Measurements from ENCODE around the gene PROZ. TPM values are rescaled to one million over a fixed set of nuclear protein-coding genes. Genes with fewer than 3 reads are reported as not detected.
A peak's percentile ranks its signal among the peaks of the same experiment; 100 is the strongest.

The PROZ gene
- total RNA-seq, 1 donor = not detected

GRCh38 chr13:113216254-113217048 lies 58.0 kb downstream of the PROZ start:
- no peak for TF ChIP-seq CTCF (IDR thresholded peaks at IDR 0.05; ENCODE audit: insufficient read depth, low read length)
- peak; percentile 73 for DNase-seq (ENCODE audit: low read depth)
- peak overlapping the region; percentile 18 for H3K4me3 ChIP-seq (ENCODE audit: low read depth, low read length)

DNA sequence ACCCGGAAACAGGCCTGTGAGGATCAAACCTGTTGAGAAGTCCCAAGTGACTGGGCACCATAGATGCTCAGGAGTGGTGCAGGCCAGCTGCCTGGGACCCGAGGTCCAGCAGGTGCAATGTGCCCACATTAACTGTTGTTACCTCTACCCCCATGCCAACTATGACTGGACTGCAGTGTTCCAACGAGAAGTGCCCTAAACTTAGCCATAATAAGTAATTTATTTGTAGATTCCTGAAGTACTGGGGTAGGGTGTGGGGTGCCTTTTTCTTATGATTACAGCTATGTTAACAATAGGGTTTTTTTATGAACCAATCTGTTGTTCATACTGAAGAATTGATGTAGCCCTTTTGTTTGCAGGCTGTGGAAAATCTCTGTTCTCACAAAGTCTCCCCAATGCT lies 60.1 kb downstream of the PROZ start:
- no peak for DNase-seq (ENCODE audit: low read depth)
- TF ChIP-seq CTCF (IDR thresholded peaks at IDR 0.05; ENCODE audit: insufficient read depth, low read length) = no peak
- no peak overlapping the region for H3K4me3 ChIP-seq (ENCODE audit: low read depth, low read length)

- DNase-seq (ENCODE audit: low read depth) = no peak
- no peak for TF ChIP-seq CTCF (IDR thresholded peaks at IDR 0.05; ENCODE audit: insufficient read depth, low read length)
- no peak overlapping the region for H3K4me3 ChIP-seq (ENCODE audit: low read depth, low read length)
Observed at GRCh38 chr13:113219256-113219940, 61.0 kb downstream of the PROZ start.

DNA sequence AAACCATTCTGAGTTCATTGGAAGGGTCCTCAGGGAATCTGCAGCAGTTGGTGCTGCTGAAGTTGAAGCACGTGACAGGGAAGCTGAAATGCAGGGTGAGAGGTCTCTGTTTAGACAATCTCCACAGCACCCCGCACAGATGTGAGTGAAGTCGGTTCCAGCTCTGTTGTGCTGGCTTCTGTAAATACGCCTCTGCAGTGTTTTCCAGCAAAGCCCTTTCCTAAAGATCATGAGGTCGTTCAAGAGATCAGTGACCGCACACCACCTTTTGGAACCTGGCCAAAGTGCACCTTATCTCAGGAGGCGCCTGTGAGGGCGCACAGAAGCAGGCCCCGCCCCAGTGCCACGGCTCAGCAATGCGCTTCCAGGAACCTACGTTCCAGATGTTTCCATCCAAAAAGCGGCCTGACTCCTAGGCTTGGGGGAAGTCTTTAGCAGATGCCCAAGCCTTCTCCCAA lies 61.7 kb downstream of the PROZ start:
- TF ChIP-seq CTCF (IDR thresholded peaks at IDR 0.05; ENCODE audit: insufficient read depth, low read length) = no peak
- H3K4me3 ChIP-seq (ENCODE audit: low read depth, low read length) = no peak overlapping the region
- no peak for DNase-seq (ENCODE audit: low read depth)

- no peak for DNase-seq (ENCODE audit: low read depth)
- TF ChIP-seq CTCF (IDR thresholded peaks at IDR 0.05; ENCODE audit: insufficient read depth, low read length) = peak; percentile 20
Observed at GRCh38 chr13:113220877-113221276, 62.4 kb downstream of the PROZ start.

More at GRCh38 chr13:113220877-113221276, 62.4 kb downstream of the PROZ start:
- H3K4me3 ChIP-seq (ENCODE audit: low read depth, low read length) = no peak overlapping the region

Small RNAs within 50 kb of the gene (small RNA-seq; reads per million reads assigned to genes)
- gene AL137002.1 = not detected

Other genes starting within 250 kb of the PROZ start
- 2.2 and 8.0 TPM in 2 replicates for gene MCF2L, start 189.4 kb upstream of the PROZ start, total RNA-seq (ENCODE audit: low replicate concordance)
- gene F7, start 52.9 kb upstream of the PROZ start, total RNA-seq (ENCODE audit: low replicate concordance) = under 0.01 TPM in 1 of 2 replicates, not detected in the other
- 2.7 and 12.6 TPM in 2 replicates for gene F10, start 35.8 kb upstream of the PROZ start, total RNA-seq (ENCODE audit: low replicate concordance)
- gene PCID2, start 50.0 kb downstream of the PROZ start, total RNA-seq (ENCODE audit: low replicate concordance) = 55.0 and 77.4 TPM in 2 replicates
- 58.1 and 114 TPM in 2 replicates for gene CUL4A, start 51.0 kb downstream of the PROZ start, total RNA-seq (ENCODE audit: low replicate concordance)
- gene LAMP1, start 138.6 kb downstream of the PROZ start, total RNA-seq (ENCODE audit: low replicate concordance) = 85.1 and 161 TPM in 2 replicates
- 1.9 and 5.2 TPM in 2 replicates for gene GRTP1, start 205.5 kb downstream of the PROZ start, total RNA-seq (ENCODE audit: low replicate concordance)

Data from fibroblast of the aortic adventitia (primary cell).